Measurements from ENCODE around the gene POP7. TPM values are rescaled to one million over a fixed set of nuclear protein-coding genes. Genes with fewer than 3 reads are reported as not detected.
"Not testable (repeated sequence)": the region's sequence is repeated elsewhere in the genome, so short reads cannot be mapped to it uniquely, and the experiment has no call there.

POP7 gene
- total RNA-seq, 1 experiment from 2014 or later = 79.2 TPM

- TF ChIP-seq ELF4 (CRISPR knock-in tag; IDR thresholded peaks at IDR 0.05; ENCODE audit: low read depth) = no peak
- TF ChIP-seq GTF2I (CRISPR knock-in tag; conservative IDR thresholded peaks at IDR 0.05) = peak; percentile 22; the same call in 1 of the 2 replicates
- peak; percentile 13; the same call in 1 of the 2 replicates for TF ChIP-seq NFE2L1 (CRISPR knock-in tag; IDR thresholded peaks at IDR 0.05)
- TF ChIP-seq TCF7 (CRISPR knock-in tag; IDR thresholded peaks at IDR 0.05; ENCODE audit: low read depth) = peak; percentile 66; the same call in 1 of the 2 replicates
- TF ChIP-seq HMGXB4 (CRISPR knock-in tag; IDR thresholded peaks at IDR 0.05) = peak; percentile 83
- no peak for TF ChIP-seq PRRX2 (CRISPR knock-in tag; IDR thresholded peaks at IDR 0.05)
- no peak for TF ChIP-seq TP53 (CRISPR knock-in tag; IDR thresholded peaks at IDR 0.05)
- peak; percentile 17; the same call in 1 of the 2 replicates for TF ChIP-seq JUN (CRISPR knock-in tag; IDR thresholded peaks at IDR 0.05)
- TF ChIP-seq FOXK1 (CRISPR knock-in tag; IDR thresholded peaks at IDR 0.05) = peak; percentile 86
- TF ChIP-seq ATF1 (CRISPR knock-in tag; IDR thresholded peaks at IDR 0.05) = no peak
- peak; percentile 77 for TF ChIP-seq USF2 (CRISPR knock-in tag; IDR thresholded peaks at IDR 0.05)
- TF ChIP-seq TEAD1 (CRISPR knock-in tag; IDR thresholded peaks at IDR 0.05) = peak; percentile 72
- peak; percentile 79 for TF ChIP-seq USF1 (CRISPR knock-in tag; IDR thresholded peaks at IDR 0.05)
- TF ChIP-seq AR (CRISPR knock-in tag; IDR thresholded peaks at IDR 0.05) = no peak
- TF ChIP-seq SP1 (CRISPR knock-in tag; conservative IDR thresholded peaks at IDR 0.05) = peak; percentile 98
- TF ChIP-seq NR1H2 (CRISPR knock-in tag; IDR thresholded peaks at IDR 0.05) = 0 out of 2 replicates have a peak, but pooled peaks have one; percentile 10
These were observed at the start of gene POP7 (continued) for GRCh38 chr7:100705753-100706671.

GRCh38 chr7:100662194-100662776 is 43.6 kb upstream of the POP7 start:
- CTCF ChIA-PET = interaction anchor here (0.6 to 1.8 kb wide), 7 partner anchors 28 to 103 kb away, joined by 3 to 6 read pairs (median 3); partner anchors contain the start of gene POP7
- not testable (repeated sequence) for ATAC-seq; H3K36me3 Mint-ChIP-seq; H3K9me3 Mint-ChIP-seq; H3K4me1 Mint-ChIP-seq; H3K27ac Mint-ChIP-seq; DNase-seq (ENCODE audit: low spot score); H3K4me3 Mint-ChIP-seq
- peaks cover 47% of the 10 kb centered on the region for H3K27me3 Mint-ChIP-seq (ENCODE audit: low read depth)
- POLR2A ChIA-PET = interaction anchor here (0.7 kb wide), 1 partner anchor 10 kb away, joined by 3 read pairs; no protein-coding TSS in a partner anchor

All from WTC11 (cell line).